Keratinocyte (primary cell): ENCODE data around the gene VAC14. TPM values are rescaled to one million over a fixed set of nuclear protein-coding genes. Genes with fewer than 3 reads are reported as not detected.

ENCODE experiments used
- DNase-seq: peaks from one replicate; pipeline ENCODE4 v3.0.0-alpha.2; 2011; ENCODE audit warnings: low read depth, missing footprints, low spot score
- FAIRE-seq: peaks from 2 replicates; lab custom pipeline; 2011; peaks lifted over from hg19 to GRCh38; lab: Jason Lieb, UNC
- H2AFZ ChIP-seq: 2 replicates; pipeline ENCODE4 v1.6.0; 2012; ENCODE audit warnings: low read length, control low read depth, inconsistent platforms; ENCODE audit not compliant: control insufficient read depth
- H3K27ac ChIP-seq: 2 replicates; pipeline ENCODE4 v1.5.1; 2011; ENCODE audit warnings: low read length; ENCODE audit not compliant: control insufficient read depth, insufficient read depth
- H3K27me3 ChIP-seq: 3 replicates; pipeline ENCODE4 v1.6.0; 2011; ENCODE audit warnings: low read length; ENCODE audit not compliant: control insufficient read depth, insufficient read depth; ENCODE audit errors: extremely low read depth
- H3K36me3 ChIP-seq, 2 experiments: 2 replicates in 1 of 2; 3 replicates in 1 of 2; pipeline ENCODE4 v1.5.1; 2011; ENCODE audit warnings: low read length in 2 of 2, mild to moderate bottlenecking in 1 of 2; ENCODE audit not compliant: control insufficient read depth in 2 of 2, insufficient read depth in 2 of 2; ENCODE audit errors: extremely low read depth in 1 of 2
- H3K4me1 ChIP-seq: 3 replicates; pipeline ENCODE4 v1.5.1; 2011; ENCODE audit warnings: low read length; ENCODE audit not compliant: control insufficient read depth, insufficient read depth; ENCODE audit errors: extremely low read depth
- H3K4me2 ChIP-seq: 3 replicates; pipeline ENCODE4 v1.6.0; 2011; ENCODE audit warnings: low read depth, low read length; ENCODE audit not compliant: control insufficient read depth, insufficient read depth; ENCODE audit errors: extremely low read depth
- H3K4me3 ChIP-seq, 3 experiments: fragments of 200-600 bp in 1 of 3; sonication (generic) in 1 of 3; 2 replicates in 2 of 3; 3 replicates in 1 of 3; pipeline ENCODE4 v1.5.1; 2011 to 2016; ENCODE audit warnings: low read length in 3 of 3, mild to moderate bottlenecking in 3 of 3, control low read depth in 2 of 3, inconsistent platforms in 1 of 3, low read depth in 1 of 3, mixed read lengths in 1 of 3, mixed run types in 1 of 3, moderate library complexity in 1 of 3; ENCODE audit not compliant: control insufficient read depth in 2 of 3, insufficient read depth in 2 of 3; ENCODE audit errors: extremely low read depth in 1 of 3
- H3K79me2 ChIP-seq: 2 replicates; pipeline ENCODE4 v1.6.0; 2012; ENCODE audit warnings: low read length; ENCODE audit not compliant: control insufficient read depth, insufficient read depth
- H3K9ac ChIP-seq: 3 replicates; pipeline ENCODE4 v1.6.0; 2011; ENCODE audit warnings: low read length; ENCODE audit not compliant: control insufficient read depth, insufficient read depth; ENCODE audit errors: extremely low read depth
- H3K9me1 ChIP-seq: 3 replicates; pipeline ENCODE4 v1.6.0; 2011; ENCODE audit warnings: low read length; ENCODE audit not compliant: control insufficient read depth, insufficient read depth; ENCODE audit errors: extremely low read depth
- H3K9me3 ChIP-seq: 2 replicates; pipeline ENCODE4 v1.5.1; 2012; ENCODE audit warnings: low read depth, low read length; ENCODE audit not compliant: control insufficient read depth
- H4K20me1 ChIP-seq: 3 replicates; pipeline ENCODE4 v1.6.0; 2011; ENCODE audit warnings: low read length; ENCODE audit not compliant: control insufficient read depth, insufficient read depth; ENCODE audit errors: extremely low read depth
- CTCF ChIP-seq, 3 experiments: IDR thresholded peaks in 1 of 3; conservative IDR thresholded peaks in 1 of 3; optimal IDR thresholded peaks in 1 of 3; 2 replicates in 2 of 3; 3 replicates in 1 of 3; pipeline versions ENCODE3 to v1.5.1; 2011; ENCODE audit warnings: low read length in 3 of 3, mild to moderate bottlenecking in 3 of 3, moderate library complexity in 2 of 3, control low read depth in 1 of 3, inconsistent platforms in 1 of 3; ENCODE audit not compliant: insufficient read depth in 2 of 3; ENCODE audit errors: extremely low read depth in 1 of 3
- EZH2 ChIP-seq: IDR thresholded peaks from one replicate; pipeline ENCODE4 v1.6.1; 2012; ENCODE audit warnings: inconsistent platforms, mild to moderate bottlenecking, low read length, moderate library complexity
- dilution Hi-C: fragments of 300-500 bp; cut with MboI; formaldehyde crosslinking; loops from one replicate; pipeline ENCODE4 v1.7.0; 2020; ENCODE audit warnings: low sequenced_read_pairs; ENCODE audit not compliant: extremely low pct_ligation_motif_present
- polyA plus RNA-seq, 5 experiments: library from polyadenylated mRNA; depleted of rRNA in 3 of 5; stranded (reverse) in 3 of 5; stranded (forward) in 1 of 5; unstranded in 1 of 5; fragments of >200 nt; gene quantifications; 1 replicate in 1 of 5; 2 replicates in 3 of 5; 3 replicates in 1 of 5; pipeline versions ENCODE4 v1.2.1 to v1.2.3, GENCODE V29; 2011 to 2012; ENCODE audit warnings: missing spikeins in 2 of 5, low read depth in 1 of 5, low replicate concordance in 1 of 5

The VAC14 gene
- polyA plus RNA-seq, 1 donor (not counting 4 experiments of a cell fraction or from before 2014, with no cell fraction given), result 15.9 TPM

- no peak overlapping the region for H3K27ac ChIP-seq
- dilution Hi-C loops, result no loop called here
- FAIRE-seq (no peak), DNase-seq (no peak)
- no peak overlapping the region for H3K4me2 ChIP-seq
- H3K9me3 ChIP-seq, result no peaks in the 10 kb centered on the region
- no peak overlapping the region for H3K4me3 ChIP-seq
- no peaks in the 10 kb centered on the region for H3K36me3 ChIP-seq
- no peaks in the 10 kb centered on the region for H3K27me3 ChIP-seq
- H3K9ac ChIP-seq, result no peak overlapping the region
- H3K79me2 ChIP-seq, result no peaks in the 10 kb centered on the region
- peaks cover 3% of the 10 kb centered on the region for H4K20me1 ChIP-seq
- H3K4me1 ChIP-seq, result no peaks in the 10 kb centered on the region
- H2AFZ ChIP-seq, result no peak overlapping the region
- H3K9me1 ChIP-seq, result no peaks in the 10 kb centered on the region
- TF ChIP-seq CTCF (optimal IDR thresholded peaks at IDR 0.05 in 1 of 3, IDR thresholded peaks at IDR 0.05 in 1 of 3, conservative IDR thresholded peaks at IDR 0.05 in 1 of 3; ENCODE audit: extremely low read depth in 1 of 3, insufficient read depth in 2 of 3, low read length in 3 of 3) (no peak), EZH2 (no peak)
These were observed 153.3 kb downstream of the VAC14 start for GRCh38 chr16:70647441-70648359.

GRCh38 chr16:70646260-70647241 lies 154.4 kb downstream of the VAC14 start, which contains the start of gene IL34:
Gene IL34 (plus strand): TSS chr16:70646559. CDS start chr16:70646948, 389 bp downstream.
- no peaks in the 10 kb centered on the region for H3K9me1 ChIP-seq
- no peaks in the 10 kb centered on the region for H3K9me3 ChIP-seq
- H3K4me3 ChIP-seq, result no peak within 1 kb of the TSS
- DNase-seq, result no peak
- no peak for TF ChIP-seq EZH2
- no peak for TF ChIP-seq CTCF (optimal IDR thresholded peaks at IDR 0.05 in 1 of 3, IDR thresholded peaks at IDR 0.05 in 1 of 3, conservative IDR thresholded peaks at IDR 0.05 in 1 of 3; ENCODE audit: extremely low read depth in 1 of 3, insufficient read depth in 2 of 3, low read length in 3 of 3)
- no peak within 1 kb of the TSS for H3K4me2 ChIP-seq
- H3K36me3 ChIP-seq, result no peaks in the 10 kb centered on the region
- dilution Hi-C loops, result no loop called here
- H3K9ac ChIP-seq, result no peak within 1 kb of the TSS
- no peak for FAIRE-seq
- no peak within 1 kb of the TSS for H2AFZ ChIP-seq
- no peak within 1 kb of the TSS for H3K27ac ChIP-seq
- H4K20me1 ChIP-seq, result peaks cover 3% of the 10 kb centered on the region
- H3K27me3 ChIP-seq, result no peaks in the 10 kb centered on the region
- no peaks in the 10 kb centered on the region for H3K79me2 ChIP-seq
- no peaks in the 10 kb centered on the region for H3K4me1 ChIP-seq
